Activated CD8-positive, alpha-beta memory T cell treated with anti-CD3 and anti-CD28 coated beads, Interleukin-2, amount 50 U/mL, for 4 hours (primary cell): ENCODE measurements around the gene CEACAM20.
"Not testable (repeated sequence)": the region's sequence is repeated elsewhere in the genome, so short reads cannot be mapped to it uniquely, and the experiment has no call there.

Experiments used
- DNase-seq: peaks from one replicate; pipeline ENCODE4 v3.0.0-alpha.2; 2020

The CEACAM20 gene

GRCh38 chr19:44544031-44544430 lies 14.6 kb upstream of the CEACAM20 start:
- no peak for DNase-seq

GRCh38 chr19:44542671-44543070 lies 13.2 kb upstream of the CEACAM20 start:
- DNase-seq: no peak

- DNase-seq: no peak
Measured at GRCh38 chr19:44540736-44541135, 11.3 kb upstream of the CEACAM20 start.

- no peak for DNase-seq
Measured at GRCh38 chr19:44539991-44540390, 10.5 kb upstream of the CEACAM20 start.

GRCh38 chr19:44539236-44539826 lies 9.9 kb upstream of the CEACAM20 start:
- DNase-seq: no peak

DNA sequence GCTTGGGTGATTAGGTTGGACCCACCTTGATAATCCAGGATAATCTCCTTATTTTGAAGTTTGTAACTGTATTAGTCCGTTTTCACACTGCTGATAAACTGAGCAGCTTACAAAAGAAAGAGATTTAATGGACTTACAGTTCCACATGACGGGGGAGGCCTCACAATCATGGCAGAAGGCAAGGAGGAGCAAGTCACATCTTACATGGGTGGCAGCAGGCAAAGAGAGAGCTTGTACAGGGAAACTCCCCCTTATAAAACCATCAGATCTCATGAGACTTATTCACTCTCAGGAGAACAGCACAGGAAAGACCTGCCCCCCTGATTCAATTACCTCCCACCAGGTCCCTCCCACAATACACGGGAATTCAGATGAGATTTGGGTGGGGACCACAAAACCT lies 5.9 kb upstream of the CEACAM20 start:
- DNase-seq: not testable (repeated sequence)

- no peak for DNase-seq
Measured at GRCh38 chr19:44532819-44533218, 3.3 kb upstream of the CEACAM20 start.

GRCh38 chr19:44530777-44531176 lies 1.3 kb upstream of the CEACAM20 start:
- no peak for DNase-seq

- DNase-seq: no peak
Measured at GRCh38 chr19:44527554-44527953, 1.9 kb downstream of the CEACAM20 start.

DNA sequence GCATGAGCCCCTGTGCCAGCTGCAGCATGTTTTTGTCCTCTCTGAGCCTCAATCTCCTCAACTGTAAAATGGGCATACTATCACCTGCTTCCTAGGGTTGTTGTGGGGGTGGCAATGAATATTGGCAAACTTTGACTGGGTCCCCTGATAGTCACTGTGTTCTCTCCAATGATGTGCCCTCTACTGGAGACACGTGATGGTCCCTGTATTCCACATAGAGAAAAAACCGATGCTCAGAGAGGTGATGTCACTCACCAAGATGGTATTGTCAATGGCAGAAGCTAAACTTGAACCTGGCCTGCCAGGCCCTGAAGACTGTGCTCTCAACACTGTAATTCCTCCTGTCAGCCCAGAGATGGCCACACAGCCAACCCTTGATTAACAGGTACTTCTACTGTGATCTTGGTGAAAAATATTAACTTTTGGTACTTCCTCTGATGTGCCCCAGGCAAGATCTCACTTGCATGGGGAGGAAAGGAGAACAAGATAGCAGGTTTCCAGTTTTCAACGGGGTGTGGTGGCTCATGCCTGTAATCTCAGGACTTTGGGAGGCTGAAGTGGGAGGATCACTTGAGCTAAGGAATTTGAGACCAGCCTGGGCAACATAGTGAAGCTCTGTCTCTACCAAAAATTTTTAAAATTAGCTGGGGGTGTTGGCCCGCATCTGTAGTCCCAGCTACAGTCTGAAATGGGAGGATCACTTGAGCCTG lies 3.6 kb downstream of the CEACAM20 start:
- no peak for DNase-seq

DNA sequence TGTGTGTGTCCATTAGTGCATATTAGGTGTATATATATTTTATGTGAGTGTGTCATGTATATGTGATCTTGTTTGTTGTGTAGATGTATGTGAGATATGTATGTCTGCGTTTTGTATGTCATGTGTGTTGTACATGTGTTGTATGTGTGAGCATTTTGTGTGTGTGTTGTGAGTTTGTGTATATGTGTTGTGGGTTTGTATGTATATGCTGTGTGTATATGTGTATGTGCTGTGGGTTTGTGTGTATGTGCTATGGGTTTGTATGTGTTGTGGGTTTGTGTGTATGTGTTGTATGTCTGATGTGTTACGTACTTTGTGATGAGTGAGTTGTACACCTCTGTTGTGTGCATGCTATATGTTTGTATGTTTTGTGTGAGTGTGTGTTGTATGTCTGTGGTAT lies 8.1 kb downstream of the CEACAM20 start:
- DNase-seq: no peak

DNA sequence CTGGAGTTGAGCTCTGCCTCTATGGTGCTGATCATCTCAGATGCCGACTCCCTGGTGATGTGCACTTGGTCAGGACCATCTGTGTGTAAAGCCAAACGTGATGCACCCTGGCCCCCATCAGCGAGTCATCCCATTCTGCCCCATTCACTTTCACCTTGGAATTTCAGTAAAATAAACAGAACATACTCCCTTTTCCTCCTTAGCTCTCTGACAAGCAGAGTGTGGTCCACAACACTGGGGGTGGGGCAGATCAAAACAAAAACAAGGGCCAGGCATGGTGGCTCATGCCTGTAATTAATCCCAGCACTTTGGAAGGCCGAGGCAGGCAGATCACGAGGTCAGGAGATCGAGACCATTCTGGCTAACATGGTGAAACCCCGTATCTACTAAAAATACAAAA lies 12.3 kb downstream of the CEACAM20 start:
- no peak for DNase-seq

DNA sequence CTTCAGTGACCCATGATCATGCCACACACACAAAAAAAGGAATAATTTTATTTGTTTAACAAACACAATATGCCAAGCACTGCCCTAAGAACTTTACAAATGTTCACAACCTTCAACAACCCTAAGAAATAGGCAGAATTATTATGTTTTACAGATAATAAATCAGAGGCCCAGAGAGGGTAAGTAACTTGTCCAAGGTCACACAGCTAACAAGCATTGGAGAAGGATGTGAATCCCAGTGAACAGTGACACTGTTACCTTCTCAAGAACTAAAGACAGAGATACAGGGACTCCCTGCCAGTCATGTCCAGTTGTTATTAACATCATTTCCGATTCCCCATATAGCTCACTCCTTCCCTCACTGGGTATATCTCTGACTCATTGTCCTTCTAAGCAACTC lies 13.6 kb downstream of the CEACAM20 start:
- DNase-seq: no peak

- DNase-seq: no peak
Measured at GRCh38 chr19:44515031-44515430, 14.4 kb downstream of the CEACAM20 start.

- DNase-seq: no peak
Measured at GRCh38 chr19:44512326-44513298, 16.9 kb downstream of the CEACAM20 start.

- DNase-seq: no peak
Measured at GRCh38 chr19:44509478-44509877, 20.0 kb downstream of the CEACAM20 start.

DNA sequence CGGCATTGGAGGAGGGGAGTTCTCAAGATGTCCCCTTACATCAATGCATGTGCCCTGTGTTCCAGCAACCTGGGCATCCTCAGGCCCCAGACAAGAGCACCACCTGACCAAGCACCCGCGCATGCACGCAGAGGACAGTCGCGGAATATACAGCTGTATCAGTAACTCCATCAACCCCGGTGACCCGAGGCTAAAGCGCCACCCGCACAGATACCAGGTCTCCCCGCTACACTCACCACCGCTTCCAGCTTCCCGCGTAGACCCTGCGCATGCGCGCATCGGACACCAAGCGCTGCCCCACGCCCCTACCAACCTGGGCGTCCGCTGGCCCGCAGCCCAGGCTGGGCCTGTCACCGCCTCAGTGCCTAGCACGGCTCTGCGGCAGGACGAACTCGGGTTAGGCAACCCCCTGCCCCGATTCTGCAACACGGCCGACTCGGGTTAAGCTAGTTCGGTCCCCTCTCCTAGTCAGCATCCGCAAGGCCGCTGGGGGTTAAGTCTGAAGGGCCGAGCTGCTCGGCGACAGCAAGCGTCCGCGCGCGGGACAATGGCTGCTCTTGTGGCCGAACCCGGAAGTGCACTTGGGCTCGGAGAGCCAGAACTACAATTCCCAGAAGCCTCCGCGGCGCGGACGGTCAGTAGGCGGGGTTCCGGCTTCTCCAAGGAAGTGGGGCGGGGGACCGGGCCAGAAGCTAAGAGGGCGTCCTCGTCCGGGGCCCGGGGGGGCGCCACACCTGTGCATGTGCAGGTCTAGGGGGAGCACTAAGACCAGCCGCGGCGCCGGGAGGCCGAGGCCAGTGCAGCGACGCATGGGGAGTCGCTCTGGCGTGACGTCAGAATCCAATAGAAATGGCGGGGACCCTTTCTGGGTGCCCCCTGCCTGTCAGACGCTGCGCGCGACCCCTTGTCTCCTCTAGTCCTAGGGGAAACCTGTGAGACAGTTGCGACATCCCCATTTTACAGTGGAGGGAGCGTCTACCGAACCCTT lies 29.2 kb downstream of the CEACAM20 start, which contains the start of gene ZNF180:
Gene ZNF180, minus strand, starts transcription at position 561 of the 988 bp plus-strand sequence. CDS start 3,188 bp downstream, outside the sequence.
- DNase-seq: peak; percentile 97

DNA sequence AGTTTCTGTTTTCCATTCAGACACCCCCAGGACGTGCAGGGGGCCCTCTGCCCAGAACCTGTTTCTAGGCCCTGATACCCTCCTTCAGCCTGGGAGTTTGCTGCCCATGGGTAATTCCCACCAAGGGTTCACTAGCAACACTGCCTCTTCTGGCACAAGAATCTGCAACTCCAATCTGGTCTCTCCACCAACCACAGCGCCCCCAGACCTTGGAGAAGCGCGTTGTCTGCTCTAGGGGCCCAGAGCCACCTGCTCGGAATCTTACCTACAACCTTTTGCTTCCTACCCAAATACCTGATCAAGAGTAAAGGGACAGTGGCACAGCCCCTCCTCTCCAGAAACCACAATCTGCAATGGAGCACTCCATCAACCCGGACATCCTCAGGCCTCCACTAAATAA lies 29.9 kb downstream of the CEACAM20 start:
- no peak for DNase-seq

GRCh38 chr19:44498988-44499387 lies 30.5 kb downstream of the CEACAM20 start:
- DNase-seq: no peak

DNA sequence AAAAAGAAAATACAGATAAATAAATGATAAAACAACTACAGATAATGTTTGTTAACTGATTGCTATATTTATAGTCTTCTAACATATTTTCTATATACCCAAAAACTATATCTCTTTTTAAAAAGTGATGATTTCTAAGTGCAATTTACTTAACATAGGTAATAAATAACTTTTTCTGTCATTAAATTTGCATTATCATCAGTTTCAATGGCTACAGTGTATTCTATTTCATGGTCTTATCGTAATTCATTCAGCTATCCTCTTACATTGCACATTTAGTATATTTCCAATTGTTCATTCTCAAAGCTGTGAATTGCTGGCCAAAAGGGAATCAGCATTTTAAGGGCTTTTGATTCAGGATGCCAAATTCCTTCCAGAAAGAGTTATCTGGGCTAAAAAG lies 32.8 kb downstream of the CEACAM20 start:
- DNase-seq: no peak

GRCh38 chr19:44476559-44477408 lies 52.7 kb downstream of the CEACAM20 start:
- no peak for DNase-seq
